M059J (cell line): Measurements from ENCODE around the gene WASHC2C. TPM values are rescaled to one million over a fixed set of nuclear protein-coding genes. Genes with fewer than 3 reads are reported as not detected.

ENCODE experiments used
- total RNA-seq: library from RNA; depleted of rRNA; stranded (reverse); fragments of >200 nt; shearing (Covaris generic); gene quantifications from 2 replicates; pipeline ENCODE4 v1.2.3, GENCODE V29; 2014; rRNA removed

Gene WASHC2C
- total RNA-seq, 1 experiment from 2014 or later = 11.8 TPM

Other genes with a start within 250 kb of the WASHC2C start
- gene ZFAND4, start 54.5 kb upstream of the WASHC2C start, total RNA-seq = 5.8 and 7.9 TPM in 2 replicates
- gene AGAP4, start 120.2 kb downstream of the WASHC2C start, total RNA-seq = 0.94 and 3.8 TPM in 2 replicates
- 130 and 145 TPM in 2 replicates for gene TIMM23, start 245.2 kb downstream of the WASHC2C start, total RNA-seq